ENCODE data around the gene MYO1E.
A peak's percentile ranks its signal among the peaks of the same experiment; 100 is the strongest.

MYO1E gene

GRCh38 chr15:59223736-59224135 lies 148.9 kb downstream of the MYO1E start:
- DNase-seq, result no peak

GRCh38 chr15:59222906-59223550 lies 149.6 kb downstream of the MYO1E start:
- DNase-seq, result no peak

GRCh38 chr15:59221511-59222505 lies 150.9 kb downstream of the MYO1E start:
- peak; percentile 4 for DNase-seq

GRCh38 chr15:59218710-59219109 lies 154.0 kb downstream of the MYO1E start:
- DNase-seq, result no peak

DNA sequence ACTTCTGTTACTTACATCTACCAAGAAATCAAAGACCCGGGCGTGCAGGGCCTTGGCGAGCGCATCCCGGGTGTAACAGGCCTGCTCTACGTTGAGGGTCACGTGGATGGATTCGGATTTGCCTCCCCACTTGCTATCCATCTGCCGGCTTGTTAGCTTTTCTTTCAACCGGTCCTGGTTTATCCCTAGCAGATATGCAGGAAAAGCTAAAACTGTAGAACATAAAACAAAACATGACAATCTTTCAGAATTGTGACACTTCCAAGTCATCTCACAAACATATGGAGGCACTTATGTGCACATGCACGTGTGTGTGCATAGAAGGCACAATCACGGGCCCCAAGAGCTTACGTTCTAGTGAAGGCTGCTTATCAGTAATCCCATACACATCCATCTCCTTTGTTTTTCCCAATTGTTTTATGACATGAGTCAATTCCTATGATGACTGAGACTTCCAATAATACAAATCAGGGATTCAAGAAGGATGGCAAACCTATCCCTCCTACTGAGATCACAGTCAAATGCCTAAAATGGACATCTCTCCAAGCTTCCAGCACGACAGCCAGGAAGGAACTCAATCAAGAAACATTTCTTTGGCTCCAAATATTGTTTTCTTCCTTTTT lies 154.7 kb downstream of the MYO1E start:
- no peak for DNase-seq

GRCh38 chr15:59216911-59217310 lies 155.8 kb downstream of the MYO1E start:
- no peak for DNase-seq

DNA sequence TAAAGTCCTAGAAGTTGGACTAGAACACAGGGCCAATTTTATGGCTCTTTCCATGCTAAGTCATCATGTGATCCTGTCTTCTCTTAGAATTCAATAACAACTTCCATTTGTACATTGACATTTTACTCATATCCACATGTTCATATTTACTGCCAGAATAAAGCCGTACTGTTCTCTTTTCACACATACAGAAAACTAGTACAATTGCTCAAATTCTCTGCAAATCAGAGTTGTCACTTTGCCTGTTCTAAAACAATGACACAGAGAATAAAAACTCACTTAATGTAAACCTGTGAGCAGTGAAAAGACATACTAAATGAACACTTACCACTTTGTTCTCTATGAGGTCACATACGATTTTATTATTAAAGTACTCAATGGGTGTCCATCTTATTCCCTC lies 162.5 kb downstream of the MYO1E start:
- DNase-seq, result no peak

- no peak for DNase-seq
Measured at GRCh38 chr15:59208613-59209249, 163.9 kb downstream of the MYO1E start.

DNA sequence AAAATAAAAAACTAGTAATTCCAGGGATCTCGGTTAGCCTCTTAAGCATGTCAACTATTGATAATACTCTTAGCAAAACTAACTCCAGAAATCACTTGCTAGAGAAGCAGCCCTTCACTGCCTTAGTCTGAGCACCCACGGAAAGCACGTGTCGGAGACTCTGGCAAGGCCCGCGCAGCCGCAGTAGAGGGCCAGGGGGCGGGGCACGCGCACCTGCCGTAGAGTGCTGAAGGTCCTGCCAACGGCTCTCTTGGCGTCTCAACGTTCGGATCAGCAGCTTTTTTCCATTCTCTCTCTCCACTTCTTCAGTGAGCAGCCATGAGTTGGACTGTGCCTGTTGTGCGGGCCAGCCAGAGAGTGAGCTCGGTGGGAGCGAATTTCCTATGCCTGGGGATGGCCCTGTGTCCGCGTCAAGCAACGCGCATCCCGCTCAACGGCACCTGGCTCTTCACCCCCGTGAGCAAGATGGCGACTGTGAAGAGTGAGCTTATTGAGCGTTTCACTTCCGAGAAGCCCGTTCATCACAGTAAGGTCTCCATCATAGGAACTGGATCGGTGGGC lies 166.0 kb downstream of the MYO1E start, which contains the start of gene LDHAL6B:
TSS of gene LDHAL6B (plus strand) at position 221 of the 561 bp plus-strand sequence. CDS start at position 319, 98 bp downstream.
- no peak for DNase-seq

GRCh38 chr15:59205839-59206622 lies 166.6 kb downstream of the MYO1E start:
- DNase-seq, result no peak

- DNase-seq, result no peak
Measured at GRCh38 chr15:59203657-59204056, 169.0 kb downstream of the MYO1E start.

GRCh38 chr15:59203008-59203407 lies 169.7 kb downstream of the MYO1E start:
- no peak for DNase-seq

DNA sequence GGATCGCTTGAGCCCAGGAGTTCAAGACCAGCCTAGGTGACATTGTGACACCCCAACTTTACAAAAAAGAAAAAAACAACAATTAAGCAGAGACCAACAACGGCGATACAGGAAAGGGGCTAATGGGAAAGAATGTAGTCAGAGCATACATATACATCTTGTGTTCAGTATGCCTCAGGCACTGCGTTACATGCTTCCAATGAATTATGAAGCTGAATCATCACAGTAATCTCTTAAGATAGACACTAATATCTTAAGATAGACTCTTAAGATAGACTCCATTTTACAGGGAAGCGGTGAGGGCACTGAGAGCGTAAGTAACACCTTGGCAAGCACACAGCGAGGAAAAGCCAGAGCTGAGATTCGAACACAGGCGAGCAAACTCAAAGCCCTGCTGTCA lies 172.1 kb downstream of the MYO1E start:
- DNase-seq, result no peak

- DNase-seq, result no peak
Measured at GRCh38 chr15:59199626-59200465, 172.8 kb downstream of the MYO1E start.

GRCh38 chr15:59197454-59197853 lies 175.2 kb downstream of the MYO1E start:
- DNase-seq, result no peak

DNA sequence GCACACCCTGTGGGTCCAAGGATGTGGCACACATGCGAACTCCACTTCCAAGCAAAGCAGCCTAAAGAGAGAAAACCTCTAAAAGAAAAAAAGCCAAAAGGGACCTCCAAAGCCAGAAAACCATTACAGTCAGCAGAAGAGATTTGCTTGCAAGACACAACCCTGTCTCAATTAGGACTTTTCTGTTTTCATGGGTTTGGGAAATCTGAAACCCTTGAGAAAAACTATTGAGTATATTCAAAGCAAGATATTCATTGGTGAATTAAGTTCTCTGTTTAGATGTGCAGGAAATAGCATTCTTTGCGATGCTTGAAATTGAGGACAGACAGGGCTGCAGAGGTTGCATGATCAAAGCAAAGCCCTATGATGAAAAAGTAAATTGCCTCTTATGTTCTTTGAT lies 176.3 kb downstream of the MYO1E start:
- no peak for DNase-seq

- no peak for DNase-seq
Measured at GRCh38 chr15:59194639-59195325, 177.9 kb downstream of the MYO1E start.

- DNase-seq, result no peak
Measured at GRCh38 chr15:59191855-59192237, 180.8 kb downstream of the MYO1E start.

DNA sequence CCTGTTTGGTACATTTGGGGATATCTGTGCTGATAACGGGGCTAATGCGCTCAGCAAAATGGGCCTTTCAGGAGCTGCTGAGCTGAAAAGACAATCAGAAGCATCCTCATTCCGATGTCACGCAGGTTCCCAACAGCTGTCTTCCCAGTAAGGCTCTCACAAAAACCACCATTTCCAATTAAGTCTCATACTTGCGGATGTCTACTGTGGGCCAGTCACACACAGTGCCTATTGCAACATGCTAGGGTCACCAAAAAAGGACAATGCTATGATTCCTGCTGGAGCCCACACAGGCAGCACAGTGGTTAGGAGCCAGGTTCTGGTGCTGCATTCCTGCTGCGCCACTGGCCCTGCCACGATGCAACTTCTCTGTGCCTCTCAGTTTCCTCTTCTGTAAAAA lies 182.4 kb downstream of the MYO1E start:
- DNase-seq, result no peak

DNA sequence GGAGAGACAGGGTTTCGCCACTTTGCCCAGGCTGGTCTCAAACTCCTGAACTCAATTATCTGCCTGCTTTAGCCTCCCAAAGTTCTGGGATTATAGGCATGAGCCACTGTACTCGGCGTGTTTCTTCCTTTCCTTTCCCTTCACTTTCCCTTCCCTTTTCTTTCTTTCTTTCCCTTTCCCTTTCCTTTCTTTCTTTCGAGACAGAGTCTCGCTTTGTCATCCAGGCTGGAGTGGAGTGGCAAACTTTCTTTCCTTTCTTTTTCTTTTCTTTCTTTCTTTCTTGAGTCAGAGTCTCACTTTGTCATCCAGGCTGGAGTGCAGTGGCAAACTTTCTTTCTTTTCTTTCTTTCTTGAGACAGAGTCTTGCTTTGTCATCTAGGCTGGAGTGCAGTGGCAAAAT lies 183.4 kb downstream of the MYO1E start:
- DNase-seq, result no peak

Measured in activated CD4-positive, alpha-beta T cell treated with anti-CD3 and anti-CD28 coated beads, Interleukin-10, Interleukin-2, amounts not matched to agents 100 ng/mL and 50 ng/mL, durations not matched to agents 16 hours and 8 hours (primary cell).